ENCODE measurements around the gene SGMS1. TPM values are rescaled to one million over a fixed set of nuclear protein-coding genes. Genes with fewer than 3 reads are reported as not detected.
"Not testable (repeated sequence)": the region's sequence is repeated elsewhere in the genome, so short reads cannot be mapped to it uniquely, and the experiment has no call there.

The SGMS1 gene
- total RNA-seq, 4 donors from 2014 or later: 153 to 235 (median 186) TPM

- H3K4me3 ChIP-seq (ENCODE audit: low read depth, poor library complexity, severe bottlenecking): no peak overlapping the region
- no peak for DNase-seq (ENCODE audit: low spot score in 2 of 2)
- WGBS, 2 donors: 79 to 91% methylated on average over 2 of the region's 2 CpGs
- TF ChIP-seq POLR2A (IDR thresholded peaks at IDR 0.05): no peak
- TF ChIP-seq CTCF (IDR thresholded peaks at IDR 0.05): no peak
- intact Hi-C loops (cut with DNase I; ENCODE audit: low total_unique reads): loop anchor here (10.0 kb wide), 1 partner anchor 63 kb away; no protein-coding TSS in a partner anchor
Measured at GRCh38 chr10:50551894-50552293, 71.9 kb downstream of the SGMS1 start.

- 64 to 65% methylated on average over 4 of the region's 4 CpGs for WGBS, 2 donors
- no peak overlapping the region for H3K4me3 ChIP-seq (ENCODE audit: low read depth, poor library complexity, severe bottlenecking)
- no peak for DNase-seq (ENCODE audit: low spot score in 2 of 2)
- intact Hi-C loops (cut with DNase I; ENCODE audit: low total_unique reads): loop anchor here (10.0 kb wide), 1 partner anchor 64 kb away; no protein-coding TSS in a partner anchor
- TF ChIP-seq POLR2A (IDR thresholded peaks at IDR 0.05) (no peak), CTCF (IDR thresholded peaks at IDR 0.05) (no peak)
Measured at GRCh38 chr10:50550291-50550839, 73.4 kb downstream of the SGMS1 start.

- intact Hi-C loops (cut with DNase I; ENCODE audit: low total_unique reads); H3K4me3 ChIP-seq (ENCODE audit: low read depth, poor library complexity, severe bottlenecking); DNase-seq (ENCODE audit: low spot score in 2 of 2): not testable (repeated sequence)
- 89 to 92% methylated on average over 3 of the region's 3 CpGs for WGBS, 2 donors
Measured at GRCh38 chr10:50549186-50549585, 74.6 kb downstream of the SGMS1 start.

- DNase-seq (ENCODE audit: low spot score in 2 of 2); H3K4me3 ChIP-seq (ENCODE audit: low read depth, poor library complexity, severe bottlenecking); intact Hi-C loops (cut with DNase I; ENCODE audit: low total_unique reads): not testable (repeated sequence)
- 59 to 70% methylated on average over 1 of the region's 1 CpG for WGBS, 2 donors
Measured at GRCh38 chr10:50548481-50548880, 75.3 kb downstream of the SGMS1 start.

- DNase-seq (ENCODE audit: low spot score in 2 of 2); intact Hi-C loops (cut with DNase I; ENCODE audit: low total_unique reads); H3K4me3 ChIP-seq (ENCODE audit: low read depth, poor library complexity, severe bottlenecking): not testable (repeated sequence)
- 92 to 95% methylated on average over 1 of the region's 1 CpG for WGBS, 2 donors
Measured at GRCh38 chr10:50546287-50546686, 77.5 kb downstream of the SGMS1 start.

- no peak for DNase-seq (ENCODE audit: low spot score in 2 of 2)
- H3K4me3 ChIP-seq (ENCODE audit: low read depth, poor library complexity, severe bottlenecking): no peak overlapping the region
- WGBS, 2 donors: 73 to 89% methylated on average over 1 of the region's 1 CpG
- no peak for TF ChIP-seq POLR2A (IDR thresholded peaks at IDR 0.05)
- TF ChIP-seq CTCF (IDR thresholded peaks at IDR 0.05): no peak
- intact Hi-C loops (cut with DNase I; ENCODE audit: low total_unique reads): no loop called here
Measured at GRCh38 chr10:50545846-50546245, 77.9 kb downstream of the SGMS1 start.

GRCh38 chr10:50544857-50545429, 78.8 kb downstream of the SGMS1 start:
- no peak for TF ChIP-seq POLR2A (IDR thresholded peaks at IDR 0.05)
- no peak for TF ChIP-seq CTCF (IDR thresholded peaks at IDR 0.05)
- intact Hi-C loops (cut with DNase I; ENCODE audit: low total_unique reads): no loop called here
- no peak for DNase-seq (ENCODE audit: low spot score in 2 of 2)
- no peak overlapping the region for H3K4me3 ChIP-seq (ENCODE audit: low read depth, poor library complexity, severe bottlenecking)
- WGBS, 2 donors: 87 to 92% methylated on average over 6 of the region's 6 CpGs
